ENCODE measurements around the gene PNPLA1.
A peak's percentile ranks its signal among the peaks of the same experiment; 100 is the strongest.

Gene PNPLA1

GRCh38 chr6:36355819-36356218 lies 86.0 kb downstream of the PNPLA1 start:
- Histone ChIP-seq H3K79me2 (ENCODE audit: insufficient read depth, low read depth) (no peaks in the 10 kb centered on the region), H3K4me1 (ENCODE audit: low read depth, poor library complexity, severe bottlenecking) (peaks cover 11% of the 10 kb centered on the region), H3K4me3 (IDR thresholded peaks at IDR 0.05; ENCODE audit: insufficient read depth, low read depth, low read length) (no peak overlapping the region), H2AFZ (ENCODE audit: low read depth) (no peak overlapping the region), H3K27me3 (ENCODE audit: insufficient read depth, low read depth) (no peaks in the 10 kb centered on the region), H3K4me2 (peak overlapping the region; percentile 29), H3K36me3 (ENCODE audit: insufficient read depth) (no peaks in the 10 kb centered on the region), H4K20me1 (ENCODE audit: insufficient read depth) (no peaks in the 10 kb centered on the region), H3K27ac (no peak overlapping the region), H3K9ac (no peak overlapping the region)
- no peak for TF ChIP-seq CTCF (conservative IDR thresholded peaks at IDR 0.05; ENCODE audit: low read depth, low read length)

- no peak for TF ChIP-seq CTCF (conservative IDR thresholded peaks at IDR 0.05; ENCODE audit: low read depth, low read length)
- Histone ChIP-seq H3K27ac (no peak overlapping the region), H3K79me2 (ENCODE audit: insufficient read depth, low read depth) (no peaks in the 10 kb centered on the region), H3K9ac (no peak overlapping the region), H4K20me1 (ENCODE audit: insufficient read depth) (no peaks in the 10 kb centered on the region), H3K4me2 (no peak overlapping the region), H2AFZ (ENCODE audit: low read depth) (no peak overlapping the region), H3K4me1 (ENCODE audit: low read depth, poor library complexity, severe bottlenecking) (peaks cover 11% of the 10 kb centered on the region), H3K36me3 (ENCODE audit: insufficient read depth) (no peaks in the 10 kb centered on the region), H3K27me3 (ENCODE audit: insufficient read depth, low read depth) (no peaks in the 10 kb centered on the region), H3K4me3 (IDR thresholded peaks at IDR 0.05; ENCODE audit: insufficient read depth, low read depth, low read length) (no peak overlapping the region)
Measured at GRCh38 chr6:36357872-36358225, 88.0 kb downstream of the PNPLA1 start.
